Amygdala (tissue), 56 donors: ENCODE data around the gene AATF.

Experiments
- DNase-seq, 56 donors: peaks; one replicate each; lab custom pipeline; 2025; lab: John Stamatoyannopoulos, UW

AATF gene

GRCh38 chr17:36948717-36949460 is at the start of gene AATF:
Gene AATF, plus strand, starts transcription at chr17:36948954. Its CDS starts 172 bp downstream, at chr17:36949126.
- peak; percentile 59 to 97 (median 90) for DNase-seq

- DNase-seq, result no peak
Measured at GRCh38 chr17:36899250-36900159, 49.2 kb upstream of the AATF start.

GRCh38 chr17:36900160-36900512 is 48.6 kb upstream of the AATF start:
- no peak for DNase-seq

GRCh38 chr17:36901506-36901905 is 47.2 kb upstream of the AATF start:
- no peak for DNase-seq

GRCh38 chr17:36907407-36907806 is 41.3 kb upstream of the AATF start:
- DNase-seq, result no peak

- DNase-seq, result no peak
Measured at GRCh38 chr17:36910513-36910912, 38.2 kb upstream of the AATF start.

GRCh38 chr17:36911001-36911400 is 37.8 kb upstream of the AATF start:
- no peak for DNase-seq

- no peak for DNase-seq
Measured at GRCh38 chr17:36913132-36913531, 35.6 kb upstream of the AATF start.

- no peak for DNase-seq
Measured at GRCh38 chr17:36918211-36918691, 30.5 kb upstream of the AATF start.

- DNase-seq, result no peak
Measured at GRCh38 chr17:36919407-36919968, 29.3 kb upstream of the AATF start.

- no peak for DNase-seq
Measured at GRCh38 chr17:36920032-36921005, 28.4 kb upstream of the AATF start.

- no peak for DNase-seq
Measured at GRCh38 chr17:36921095-36921851, 27.5 kb upstream of the AATF start.

- no peak for DNase-seq
Measured at GRCh38 chr17:36922175-36922574, 26.6 kb upstream of the AATF start.

- no peak for DNase-seq
Measured at GRCh38 chr17:36923814-36924221, 24.9 kb upstream of the AATF start.

GRCh38 chr17:36926226-36926625 is 22.5 kb upstream of the AATF start:
- DNase-seq, result no peak

- DNase-seq, result no peak
Measured at GRCh38 chr17:36926701-36927100, 22.1 kb upstream of the AATF start.

GRCh38 chr17:36928471-36929345 is 20.0 kb upstream of the AATF start:
- DNase-seq, result no peak

- DNase-seq, result no peak
Measured at GRCh38 chr17:36929851-36930582, 18.7 kb upstream of the AATF start.
